ENCODE measurements around the gene FAM3C. TPM values are rescaled to one million over a fixed set of nuclear protein-coding genes. Genes with fewer than 3 reads are reported as not detected.
"Not testable (repeated sequence)": the region's sequence is repeated elsewhere in the genome, so short reads cannot be mapped to it uniquely, and the experiment has no call there.

Gene FAM3C
- total RNA-seq, 1 donor from 2014 or later, result 89.8 TPM

DNA sequence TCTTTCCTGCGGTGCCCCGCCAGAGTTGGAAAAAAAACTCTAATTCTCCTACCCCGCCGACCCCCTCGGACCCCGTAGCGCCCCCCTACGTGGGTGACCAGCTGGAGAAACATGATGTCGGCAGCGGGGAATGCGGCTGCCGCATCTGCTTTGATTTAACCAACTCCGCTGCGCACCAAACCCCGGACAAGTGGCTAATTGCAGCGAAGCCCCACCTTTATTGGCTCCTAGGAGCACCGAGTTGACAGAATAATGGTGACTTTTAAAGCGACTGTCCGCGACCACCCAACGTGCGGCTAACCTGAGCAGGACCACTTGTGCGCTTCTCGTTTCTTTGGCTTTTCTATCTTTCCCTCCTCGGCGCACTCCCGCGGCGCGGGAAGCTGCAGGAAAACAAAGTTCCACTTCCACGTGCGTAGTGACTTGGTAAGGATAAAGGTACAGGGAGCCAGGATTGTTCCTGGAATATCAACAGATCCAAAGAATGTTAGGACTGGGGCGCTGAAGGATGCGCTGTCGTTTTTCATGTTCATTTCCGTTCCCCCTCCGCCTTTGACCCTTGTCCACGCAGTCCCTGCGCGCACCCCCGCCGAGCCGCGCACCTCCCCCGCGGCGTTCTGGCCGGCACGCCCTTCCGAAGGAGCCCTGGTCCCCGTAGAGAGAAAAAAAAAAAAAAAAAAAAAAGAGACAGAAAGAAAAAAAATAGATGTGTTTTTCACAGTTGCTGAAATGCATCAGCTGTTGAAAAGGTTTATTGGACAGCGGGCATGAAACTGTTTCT is 65.9 kb downstream of the FAM3C start:
- peak; percentile 38 for DNase-seq

DNA sequence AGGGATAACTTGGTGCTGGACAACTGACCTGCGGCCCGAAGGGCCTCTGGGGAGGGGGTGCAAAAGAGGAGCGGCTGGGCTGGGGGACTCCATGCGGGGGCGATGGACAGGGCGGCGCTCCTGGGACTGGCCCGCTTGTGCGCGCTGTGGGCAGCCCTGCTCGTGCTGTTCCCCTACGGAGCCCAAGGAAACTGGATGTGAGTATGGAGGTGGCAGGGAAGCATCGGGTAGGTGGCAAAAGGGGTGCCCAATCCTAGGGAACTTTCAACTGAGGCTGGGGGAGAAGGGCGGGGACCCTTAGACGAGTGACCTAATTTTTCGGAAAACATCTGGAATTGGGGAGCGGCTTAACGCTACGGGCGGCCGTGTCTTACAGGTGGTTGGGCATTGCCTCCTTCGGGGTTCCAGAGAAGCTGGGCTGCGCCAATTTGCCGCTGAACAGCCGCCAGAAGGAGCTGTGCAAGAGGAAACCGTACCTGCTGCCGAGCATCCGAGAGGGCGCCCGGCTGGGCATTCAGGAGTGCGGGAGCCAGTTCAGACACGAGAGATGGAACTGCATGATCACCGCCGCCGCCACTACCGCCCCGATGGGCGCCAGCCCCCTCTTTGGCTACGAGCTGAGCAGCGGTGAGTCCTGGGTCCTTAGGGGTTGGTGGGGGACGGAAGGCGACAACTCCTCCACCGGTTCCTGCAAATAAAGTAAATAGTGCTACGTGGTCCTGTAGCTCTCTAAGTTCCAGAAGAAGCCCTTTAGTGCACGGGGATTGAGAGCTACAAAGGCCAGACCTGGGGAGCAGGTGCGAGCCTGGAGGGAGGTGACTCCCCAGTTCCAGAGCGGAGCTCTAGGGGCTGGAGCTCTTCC is 66.7 kb downstream of the FAM3C start:
- peak; percentile 40 for DNase-seq

DNA sequence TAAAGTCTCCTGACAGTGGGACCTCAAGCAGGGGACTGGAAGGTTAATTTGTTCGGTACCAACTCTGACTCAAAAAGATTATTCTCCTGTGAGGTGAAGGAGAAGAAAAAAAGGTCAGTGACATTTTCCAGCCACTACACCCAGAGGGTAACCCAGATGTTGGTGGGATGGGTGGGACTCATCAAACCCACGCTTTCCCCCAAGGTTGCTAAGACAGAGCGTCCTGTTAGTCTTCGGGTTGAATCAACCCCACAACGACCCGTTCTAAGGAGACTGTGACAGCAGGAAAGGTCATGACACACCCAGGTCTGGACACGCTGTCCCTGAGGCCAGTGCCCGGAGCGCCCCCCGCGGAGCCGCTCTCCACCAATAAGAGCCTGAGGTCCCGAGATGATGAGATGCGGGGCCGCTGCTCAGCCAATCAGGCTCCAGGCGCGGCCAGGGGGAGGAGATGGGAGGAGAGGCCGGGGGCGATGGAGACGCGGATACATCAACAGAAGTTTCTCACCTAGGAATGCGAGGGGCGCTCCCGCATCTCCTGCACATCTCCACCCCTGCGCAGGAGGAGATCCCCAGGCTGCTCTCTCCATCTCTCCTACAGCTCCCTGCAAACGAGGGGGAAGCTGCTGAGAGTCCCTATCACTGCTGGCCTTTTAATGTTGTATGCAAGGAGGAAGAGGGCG is 67.5 kb downstream of the FAM3C start, which contains the start of gene WNT16:
Gene WNT16 (plus strand): TSS at position 493 of the 683 bp plus-strand sequence. CDS start 293 bp downstream, outside the sequence.
- peak; percentile 22 for DNase-seq

DNA sequence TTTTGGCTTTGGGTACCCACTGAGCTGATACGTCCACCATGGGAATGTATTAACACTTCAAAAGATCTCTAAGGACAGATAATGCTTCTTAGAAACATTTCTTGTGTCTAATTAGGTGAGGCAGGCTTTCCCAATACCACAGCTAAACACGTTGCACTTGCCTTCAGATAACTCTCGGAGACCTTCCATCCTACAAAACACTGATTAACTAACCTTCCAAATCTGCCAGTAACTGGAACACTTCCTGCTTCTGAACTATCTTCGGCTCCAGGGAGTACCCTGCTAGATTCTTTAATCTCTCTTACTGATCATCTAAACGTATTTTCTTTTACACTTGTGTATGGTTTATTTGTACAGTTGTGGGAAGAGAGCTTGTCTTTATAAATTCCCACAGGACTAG is 68.4 kb downstream of the FAM3C start:
- DNase-seq, result no peak

DNA sequence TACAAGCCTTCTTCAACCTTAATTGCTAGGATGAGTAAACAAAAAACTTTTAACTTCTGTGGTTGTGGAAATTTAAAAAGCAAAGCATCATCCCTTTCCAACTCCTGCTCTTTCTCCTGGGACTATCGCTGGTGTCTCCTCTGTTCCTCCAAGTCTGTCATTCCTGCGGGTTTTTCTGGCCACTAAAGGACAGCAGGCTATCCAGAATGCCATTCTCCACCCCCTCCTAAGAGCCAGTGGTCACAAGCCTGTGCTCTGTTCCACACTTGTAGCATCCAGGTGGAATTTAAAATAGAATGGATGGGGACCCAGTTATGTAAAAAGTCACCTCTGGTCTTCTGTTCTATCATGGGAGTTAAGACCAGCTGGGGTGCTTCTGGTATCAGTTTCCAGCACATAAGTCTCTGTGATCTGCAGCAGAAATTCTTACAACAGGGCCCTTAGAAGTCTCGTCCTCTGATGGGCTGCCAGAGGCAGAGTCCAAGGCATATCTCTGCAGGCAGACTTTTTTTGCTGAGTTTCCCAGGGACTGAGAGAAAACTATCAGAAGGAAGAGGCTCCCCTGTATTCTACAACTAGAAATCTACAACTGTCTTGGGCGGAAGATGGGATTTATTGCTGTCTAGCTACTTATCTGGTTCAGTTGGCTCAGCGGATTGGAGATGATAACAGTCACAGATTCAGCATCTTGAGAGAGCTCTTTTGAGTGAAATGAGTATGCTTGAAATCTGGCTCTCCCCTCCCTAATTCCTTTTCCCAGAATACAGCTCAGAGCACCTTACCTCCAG is 72.4 kb downstream of the FAM3C start:
- no peak for DNase-seq

DNA sequence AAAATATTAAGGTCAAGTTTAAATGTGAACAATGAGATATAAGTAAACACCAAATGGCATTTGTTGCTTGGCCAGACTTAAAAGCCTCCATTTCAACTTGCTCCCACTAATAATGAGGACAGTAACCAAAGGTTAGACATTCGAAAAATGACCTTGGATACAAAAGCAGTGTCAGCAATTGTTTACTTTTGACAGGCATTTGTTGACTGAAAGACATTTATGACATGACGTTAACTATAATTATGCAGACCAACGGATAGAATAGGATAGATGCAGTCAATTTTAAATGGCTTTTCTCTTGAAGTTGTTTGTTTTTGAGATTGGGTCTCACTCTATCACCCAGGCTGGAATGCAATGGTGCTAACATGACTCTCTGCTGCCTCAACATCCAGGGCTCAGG is 73.6 kb downstream of the FAM3C start:
- DNase-seq, result no peak

DNA sequence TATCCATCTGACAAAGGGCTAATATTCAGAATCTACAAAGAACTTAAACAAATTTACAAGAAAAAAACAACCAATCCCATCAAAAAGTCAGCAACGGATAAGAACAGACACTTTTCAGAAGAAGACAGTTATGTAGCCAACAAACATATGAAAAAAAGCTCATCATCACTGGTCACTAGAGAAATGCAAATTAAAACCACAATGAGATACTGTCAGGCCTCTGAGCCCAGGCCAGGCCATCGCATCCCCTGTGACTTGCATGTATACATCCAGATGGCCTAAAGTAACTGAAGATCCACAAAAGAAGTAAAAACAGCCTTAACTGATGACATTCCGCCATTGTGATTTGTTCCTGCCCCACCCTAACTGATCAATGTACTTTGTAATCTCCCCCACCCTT is 80.9 kb downstream of the FAM3C start:
- DNase-seq, result not testable (repeated sequence)

DNA sequence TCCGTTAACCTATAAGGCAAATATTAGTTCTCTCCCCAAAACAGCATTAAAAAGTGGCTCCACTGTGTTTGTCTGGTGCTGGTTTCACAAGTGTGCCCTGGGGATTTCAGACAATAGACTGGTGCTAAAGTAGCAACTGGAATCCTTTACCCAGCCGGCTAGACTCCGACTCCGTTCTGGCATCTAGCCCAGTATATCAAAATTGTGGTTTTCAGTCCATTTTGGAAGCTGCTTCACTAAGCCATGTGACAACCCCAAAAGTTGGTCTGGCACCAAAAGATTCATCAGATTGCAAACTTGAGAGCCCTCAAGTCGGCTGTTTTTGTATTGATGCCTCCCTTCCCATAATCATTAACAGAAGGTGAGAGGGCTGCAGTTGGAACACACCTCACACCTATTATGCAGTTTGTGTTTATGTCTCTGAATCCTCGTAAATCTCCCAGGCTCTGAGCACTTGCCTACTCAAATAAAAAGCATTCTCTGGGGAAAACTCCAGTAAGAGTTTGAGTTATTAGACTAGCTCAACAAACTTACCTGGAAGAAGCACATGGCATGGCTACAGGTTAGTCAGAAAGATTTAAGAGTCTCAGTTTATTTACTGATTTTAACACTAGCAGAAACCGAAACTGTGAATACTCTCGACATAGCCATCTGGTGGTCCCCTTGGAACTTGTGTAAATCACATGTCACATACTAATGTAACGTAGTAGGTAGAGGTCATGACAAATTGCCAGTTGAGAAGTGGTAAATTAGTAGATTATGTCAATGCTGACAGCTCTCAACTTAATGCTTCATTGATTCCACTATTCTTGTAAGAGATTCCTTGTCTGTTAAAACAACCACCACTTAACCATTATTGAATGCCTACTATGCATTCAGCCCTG is 82.1 kb downstream of the FAM3C start:
- DNase-seq, result no peak

DNA sequence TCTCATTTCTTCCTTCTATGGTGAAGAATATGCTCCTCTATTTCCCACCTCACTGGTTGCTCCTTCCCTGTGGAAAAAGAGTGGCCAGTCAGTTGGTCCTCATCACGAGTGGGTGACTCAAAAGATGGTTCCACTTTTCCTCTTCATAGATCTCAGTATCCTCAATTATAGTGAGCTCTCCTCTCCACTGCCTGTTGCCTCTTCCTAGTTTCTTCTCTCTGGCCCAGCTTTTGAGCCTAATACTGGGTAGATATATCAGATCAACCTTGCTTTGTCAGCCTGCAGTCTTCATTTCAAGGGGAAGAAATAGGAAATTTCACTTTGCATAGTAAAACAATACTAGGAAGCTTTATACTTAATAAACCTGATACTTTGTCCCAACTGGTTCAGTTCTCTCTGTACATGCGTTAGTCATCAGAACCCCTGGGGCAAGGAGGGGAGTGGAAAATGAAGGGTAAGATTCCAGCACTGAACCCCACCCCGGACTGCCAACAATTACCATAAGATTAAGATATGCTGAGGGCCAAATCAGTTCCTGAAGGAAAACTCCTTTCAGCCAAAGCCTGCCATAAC is 82.8 kb downstream of the FAM3C start:
- no peak for DNase-seq

DNA sequence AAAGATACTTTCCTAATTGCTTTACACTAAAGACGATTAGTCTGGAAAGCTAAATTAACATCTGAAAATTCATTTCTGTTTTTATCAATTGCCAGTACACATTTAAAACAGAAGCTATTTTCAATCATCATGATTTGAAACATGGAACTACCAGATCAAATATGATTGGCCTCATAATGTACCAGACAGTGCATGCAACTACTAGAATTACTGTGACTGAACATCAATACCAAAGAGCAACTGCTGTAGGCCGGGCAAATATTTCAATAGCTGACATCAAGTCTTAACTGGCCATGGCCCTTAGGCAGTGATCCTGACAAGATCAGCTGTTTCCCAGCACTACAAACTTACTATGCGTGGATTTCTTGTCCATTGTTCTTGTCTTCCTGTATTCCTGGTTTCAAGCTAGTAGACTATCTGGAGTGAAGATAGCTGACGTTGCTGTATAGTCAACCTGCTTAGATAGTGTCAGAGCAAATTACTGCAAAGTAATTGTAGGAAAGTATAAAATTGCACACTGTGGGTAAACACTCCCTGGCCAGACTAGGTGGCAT is 89.0 kb downstream of the FAM3C start:
- peak; percentile 17 for DNase-seq

DNA sequence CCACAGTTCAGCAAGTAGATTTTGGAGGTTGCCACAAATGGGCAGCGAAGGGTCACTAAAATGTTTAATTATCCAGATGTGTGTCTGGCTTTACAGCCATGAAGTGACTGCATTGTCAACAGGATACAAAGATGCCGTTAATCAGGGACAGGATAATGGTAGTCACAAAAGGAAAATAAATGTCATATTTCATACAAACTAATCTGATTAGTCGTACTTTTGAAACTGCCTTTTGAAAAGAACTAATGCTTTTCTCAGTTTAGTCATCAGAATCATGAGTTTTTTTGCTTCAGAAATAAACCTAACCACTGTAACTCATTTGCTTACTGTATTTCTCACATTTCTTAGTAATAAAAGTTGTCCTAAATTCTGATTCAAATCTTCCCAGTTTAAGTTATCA is 89.5 kb downstream of the FAM3C start:
- no peak for DNase-seq

DNA sequence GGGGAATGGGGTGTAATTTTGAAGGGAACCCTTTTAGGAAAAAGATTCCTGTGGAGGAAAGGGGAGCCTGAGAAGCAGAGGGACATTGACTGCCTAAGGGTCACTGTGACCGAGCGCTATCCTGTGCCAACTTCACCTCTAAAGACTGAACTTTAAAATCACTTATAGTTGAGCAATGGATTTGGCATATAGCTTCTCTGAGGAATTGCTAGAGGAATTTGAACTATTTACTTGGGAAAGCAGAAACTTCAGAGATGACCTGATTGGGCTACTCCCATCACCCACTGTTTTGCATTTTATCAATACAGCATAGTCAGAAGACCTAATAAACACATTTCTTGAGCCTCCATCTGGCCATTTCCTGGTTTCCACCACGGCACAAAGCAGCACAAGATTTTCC is 91.0 kb downstream of the FAM3C start:
- DNase-seq, result no peak

DNA sequence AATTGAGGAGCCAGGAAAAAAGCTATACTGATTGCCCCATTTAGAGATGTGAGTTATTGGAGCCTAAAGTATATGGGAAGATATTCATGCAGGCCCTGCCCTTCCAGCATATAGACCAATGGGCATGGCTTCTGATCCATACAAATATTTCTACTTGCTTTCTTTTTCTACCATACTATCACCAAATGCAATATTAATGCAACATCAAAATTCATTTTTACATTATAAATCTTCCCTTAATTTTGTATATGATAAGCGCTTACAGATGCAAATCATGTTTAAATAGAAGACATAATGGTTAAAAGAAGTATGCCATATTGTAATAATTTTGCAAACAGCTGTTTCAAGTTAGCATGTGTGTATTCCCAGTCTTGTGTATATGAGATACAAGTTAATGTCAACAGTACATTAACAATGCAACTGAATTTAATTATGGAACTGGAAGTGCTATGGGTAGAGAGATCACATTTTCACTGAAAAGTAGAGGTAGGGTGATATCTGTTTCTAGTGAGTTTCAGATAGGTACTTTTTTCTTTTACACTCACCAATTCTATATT is 91.9 kb downstream of the FAM3C start:
- DNase-seq, result peak; percentile 32

DNA sequence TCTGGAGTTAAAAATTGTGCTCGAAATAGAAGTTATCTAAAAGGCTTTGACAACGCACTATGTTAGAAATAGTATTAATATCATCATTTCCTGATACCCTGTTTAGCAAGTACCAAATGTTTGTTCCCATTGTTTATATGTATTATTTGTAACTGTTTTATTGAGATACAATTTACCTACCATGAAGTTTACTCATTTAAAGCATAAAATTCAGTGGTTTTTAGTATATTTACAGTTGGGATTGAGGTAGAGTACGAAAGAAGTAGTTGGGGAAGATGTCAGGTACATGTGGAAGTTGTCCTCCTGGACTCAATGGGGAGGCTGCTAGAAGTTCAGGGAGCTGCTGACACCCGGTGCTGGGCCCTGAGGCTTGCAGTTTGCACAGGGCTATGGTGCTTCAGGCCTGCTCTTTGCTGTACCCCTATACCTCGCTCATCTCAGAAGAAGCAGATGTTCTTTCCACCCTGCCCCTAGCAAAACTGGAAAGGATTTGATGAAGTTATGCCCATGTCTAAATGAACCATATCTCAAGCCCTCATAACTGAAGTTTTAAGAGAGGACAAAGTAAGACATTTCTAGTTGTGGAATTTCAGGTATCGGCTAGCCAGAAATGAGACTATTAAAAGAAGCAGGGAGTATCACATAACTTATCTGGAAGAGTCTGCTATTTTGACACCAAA is 92.5 kb downstream of the FAM3C start:
- no peak for DNase-seq

DNA sequence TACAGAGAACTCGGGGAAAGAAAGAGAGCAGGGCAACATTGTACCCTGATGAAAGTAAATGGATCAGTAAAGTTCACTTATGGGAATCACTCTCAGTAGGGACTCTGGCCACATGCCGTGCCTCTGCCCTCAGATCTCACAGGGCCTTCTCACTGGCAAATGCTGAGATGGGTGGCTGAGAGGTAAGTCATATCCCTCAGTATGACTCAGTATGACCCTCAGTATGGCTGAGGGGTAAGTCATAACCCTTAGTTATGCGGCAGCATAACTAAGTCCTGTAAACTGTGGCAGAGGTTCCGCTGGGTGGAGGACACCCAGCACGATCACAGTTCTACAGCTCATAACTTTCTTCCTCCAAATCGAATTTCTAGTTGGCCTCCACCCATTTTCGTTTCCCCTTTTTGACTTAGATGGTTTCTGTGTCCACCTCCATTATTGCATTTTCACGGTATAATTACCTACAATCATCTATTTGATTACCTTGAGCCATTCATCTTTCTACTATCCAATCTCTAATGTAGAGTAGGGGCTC is 93.8 kb downstream of the FAM3C start:
- no peak for DNase-seq

DNA sequence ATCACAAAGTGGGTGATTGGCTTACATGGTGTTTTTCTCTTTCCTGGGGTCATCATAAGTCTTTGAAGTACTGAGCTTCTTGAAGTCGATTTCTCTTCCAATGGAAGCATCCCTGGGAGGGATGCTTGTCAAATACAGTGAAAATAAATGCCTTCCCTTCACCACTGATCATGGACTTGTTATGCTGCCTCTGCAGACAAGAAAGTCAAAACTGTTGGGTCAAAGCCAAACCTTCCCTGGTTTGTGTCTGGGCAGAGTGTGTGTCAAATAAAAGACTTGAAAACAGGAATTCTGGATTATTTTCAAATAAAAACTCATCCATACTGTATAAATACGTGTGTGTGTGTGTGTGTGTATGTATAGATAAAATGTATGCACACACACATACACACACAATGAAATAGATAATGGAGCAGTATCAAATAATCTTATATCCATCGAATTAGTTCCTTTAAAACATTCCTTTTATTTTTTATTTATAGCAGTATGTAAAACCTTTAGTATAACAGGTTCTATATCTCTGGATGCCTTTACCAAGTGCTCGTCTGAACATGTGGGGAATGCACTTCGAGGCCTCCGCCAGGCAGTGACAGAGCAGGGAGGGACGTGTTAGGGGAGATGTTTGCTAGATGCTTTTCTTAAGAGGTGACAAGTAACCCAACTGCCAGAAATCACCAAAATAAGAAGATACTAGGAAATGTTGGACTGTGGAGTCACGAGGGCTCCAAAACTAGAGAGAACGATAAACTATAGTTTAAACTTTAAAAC is 94.5 kb downstream of the FAM3C start:
- peak; percentile 40 for DNase-seq

DNA sequence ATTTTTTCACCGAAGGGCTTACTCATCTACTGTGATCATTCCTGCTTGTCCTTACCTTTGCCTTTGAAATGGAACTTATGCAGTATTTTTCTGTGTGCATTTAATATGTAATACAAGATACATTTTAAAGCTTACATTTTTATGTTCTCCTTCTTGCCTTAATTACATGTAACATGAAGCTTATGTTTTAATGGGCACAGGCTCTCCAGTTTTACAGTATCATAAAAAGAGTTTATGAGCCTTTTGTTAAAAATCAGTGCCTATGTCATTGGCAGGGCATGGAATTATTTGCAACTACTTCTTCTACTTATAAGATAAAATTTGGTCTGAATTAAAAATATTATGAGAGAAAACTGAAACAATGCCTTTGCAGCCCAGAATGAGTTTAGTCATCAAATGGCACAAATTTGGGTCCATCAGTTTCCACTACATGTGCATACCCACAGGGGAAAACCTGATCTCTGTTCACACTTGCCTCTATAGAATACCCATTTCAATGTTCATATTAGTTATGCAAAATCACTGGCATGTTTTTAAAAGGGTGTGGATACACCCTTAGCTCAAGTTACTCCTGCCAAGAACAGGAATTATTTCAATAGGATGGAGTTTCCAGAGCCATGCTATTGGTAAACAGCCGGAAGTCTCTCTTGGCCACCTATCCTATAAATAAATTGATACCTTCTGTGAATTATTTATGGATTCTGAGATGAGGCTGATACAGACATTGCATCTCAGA is 95.3 kb downstream of the FAM3C start:
- no peak for DNase-seq
